Body of pancreas (tissue), 4 donors: Measurements from ENCODE around the gene CAMK2B. TPM values are rescaled to one million over a fixed set of nuclear protein-coding genes. Genes with fewer than 3 reads are reported as not detected.

Experiments used
- ATAC-seq: fragments of 150-250 bp; one replicate; pipeline ENCODE4 v1.9.1; 2016
- DNase-seq, 4 donors: peaks; one replicate each; pipeline ENCODE4 v3.0.0-alpha.2; 2019
- H3K27ac ChIP-seq, 4 donors: fragments of 200-600 bp; sonication (generic); 1 replicate in 3 of 4; 2 replicates in 1 of 4; pipeline versions ENCODE4 v1.5.1 to v1.6.1; 2016 to 2019; ENCODE audit warnings: mild to moderate bottlenecking in 1 of 4, mixed read lengths in 1 of 4, moderate library complexity in 1 of 4
- H3K27me3 ChIP-seq, 2 donors: fragments of 200-600 bp; sonication (generic); one replicate each; pipeline ENCODE4 v1.6.0; 2016; ENCODE audit warnings: mild to moderate bottlenecking in 1 of 2
- H3K36me3 ChIP-seq, 2 donors: fragments of 200-600 bp; sonication (generic); replicated peaks in 1 of 2; 2 replicates each; pipeline ENCODE4 v1.5.1; 2016; ENCODE audit warnings: low read depth in 2 of 2; ENCODE audit not compliant: insufficient read depth in 1 of 2
- H3K4me1 ChIP-seq: fragments of 200-600 bp; sonication (generic); one replicate; pipeline ENCODE4 v1.6.0; 2016
- H3K4me3 ChIP-seq, 2 donors: fragments of 200-600 bp; sonication (generic); 1 replicate in 1 of 2; 2 replicates in 1 of 2; pipeline ENCODE4 v1.5.1; 2016 to 2019
- H3K9me3 ChIP-seq, 3 donors: fragments of 200-600 bp; sonication (generic); 1 replicate in 2 of 3; 2 replicates in 1 of 3; pipeline ENCODE4 v1.5.1; 2016
- CTCF ChIP-seq, 7 experiments: fragments of 450-650 bp in 4 of 7; fragments of 200-600 bp in 3 of 7; sonication (generic) in 3 of 7; IDR thresholded peaks; one replicate each; pipeline ENCODE4 v1.5.1; 2016 to 2019; ENCODE audit warnings: antibody characterized with exemption in 7 of 7
- POLR2A ChIP-seq, 3 donors: fragments of 450-650 bp; IDR thresholded peaks; one replicate each; pipeline ENCODE4 v1.6.1; 2016; ENCODE audit warnings: antibody characterized with exemption in 3 of 3, mild to moderate bottlenecking in 2 of 3
- WGBS, 2 donors: methylation state at CpG; one replicate each; pipeline ENCODE4 v1.1.5; 2017; 5-methylcytosine and 5-hydroxymethylcytosine counted together
- intact Hi-C: fragments of 100-400 bp; cut with DNase I; formaldehyde crosslinking; loops from one replicate; pipeline ENCODE4 v1.15.1; 2023
- total RNA-seq, 2 donors: library from RNA; depleted of rRNA; stranded (reverse); fragments of >200 nt; gene quantifications; one replicate each; pipeline ENCODE4 v1.1.0, GENCODE V29; 2016

Gene CAMK2B
- total RNA-seq = 1 to 10 TPM in 1 of 2 donors, under 1 TPM in 1; 0.52 to 7.6 TPM

GRCh38 chr7:44325201-44325671 is at the start of gene CAMK2B:
Gene CAMK2B (minus strand): TSS chr7:44325594. CDS start chr7:44325421, 173 bp downstream.
- ATAC-seq (peak; percentile 36), DNase-seq (no peak)
- intact Hi-C loops = no loop called here
- TF ChIP-seq POLR2A (IDR thresholded peaks at IDR 0.05) (no peak), CTCF (IDR thresholded peaks at IDR 0.05) (no peak)
- Histone ChIP-seq H3K36me3 (no peaks in the 10 kb centered on the region), H3K4me1 (peaks cover 5% of the 10 kb centered on the region), H3K4me3 (no peak within 1 kb of the TSS), H3K9me3 (no peaks in the 10 kb centered on the region), H3K27ac (no peak within 1 kb of the TSS), H3K27me3 (peaks cover 0 to 6% of the 10 kb centered on the region in 2 donors)
- WGBS, 2 donors = 0% methylated on average over 73 of the region's 85 CpGs; no CpG with 5 or more reads in 1 of the 2 donors

- no peak overlapping the region for H3K27ac ChIP-seq
- WGBS, 2 donors = 52 to 61% methylated on average over 7 to 12 of the region's 12 CpGs
- ATAC-seq (no peak), DNase-seq (no peak)
- no peaks in the 10 kb centered on the region for H3K27me3 ChIP-seq
- H3K9me3 ChIP-seq = no peaks in the 10 kb centered on the region
- no peaks in the 10 kb centered on the region for H3K36me3 ChIP-seq
- intact Hi-C loops = no loop called here
- no peak overlapping the region for H3K4me3 ChIP-seq
- no peaks in the 10 kb centered on the region for H3K4me1 ChIP-seq
- TF ChIP-seq POLR2A (IDR thresholded peaks at IDR 0.05) = no peak
- no peak for TF ChIP-seq CTCF (IDR thresholded peaks at IDR 0.05)
These were observed 48.8 kb upstream of the CAMK2B start for GRCh38 chr7:44374007-44374763.

GRCh38 chr7:44373418-44373740 is 48.0 kb upstream of the CAMK2B start:
- intact Hi-C loops = no loop called here
- Histone ChIP-seq H3K36me3 (no peaks in the 10 kb centered on the region), H3K9me3 (no peaks in the 10 kb centered on the region), H3K4me1 (no peaks in the 10 kb centered on the region), H3K4me3 (no peak overlapping the region), H3K27me3 (no peaks in the 10 kb centered on the region), H3K27ac (no peak overlapping the region)
- no peak for TF ChIP-seq POLR2A (IDR thresholded peaks at IDR 0.05)
- TF ChIP-seq CTCF (IDR thresholded peaks at IDR 0.05) = no peak
- WGBS, 2 donors = 49 to 100% methylated on average over 1 to 2 of the region's 2 CpGs
- DNase-seq (no peak), ATAC-seq (no peak)

- no peak for ATAC-seq
- TF ChIP-seq CTCF (IDR thresholded peaks at IDR 0.05) (no peak), POLR2A (IDR thresholded peaks at IDR 0.05) (no peak)
- Histone ChIP-seq H3K9me3 (no peaks in the 10 kb centered on the region), H3K27ac (no peak overlapping the region), H3K4me3 (no peak overlapping the region), H3K4me1 (no peaks in the 10 kb centered on the region), H3K36me3 (no peaks in the 10 kb centered on the region), H3K27me3 (no peaks in the 10 kb centered on the region)
- no peak for DNase-seq
- 46 to 62% methylated on average over 5 of the region's 5 CpGs for WGBS, 2 donors
- intact Hi-C loops = no loop called here
These were observed 47.4 kb upstream of the CAMK2B start for GRCh38 chr7:44372560-44373417.
